ENCODE data around the gene IPPK.
"Not testable (repeated sequence)": the region's sequence is repeated elsewhere in the genome, so short reads cannot be mapped to it uniquely, and the experiment has no call there.

The IPPK gene

GRCh38 chr9:92638621-92639101 lies 31.3 kb downstream of the IPPK start:
- FAIRE-seq, result no peak
- no peak for DNase-seq (ENCODE audit: low spot score)

GRCh38 chr9:92637886-92638620 lies 31.9 kb downstream of the IPPK start:
- no peak for FAIRE-seq

GRCh38 chr9:92637326-92637725 lies 32.6 kb downstream of the IPPK start:
- FAIRE-seq, result no peak
- DNase-seq (ENCODE audit: low spot score), result no peak

More at GRCh38 chr9:92637886-92638620, 31.9 kb downstream of the IPPK start:
- no peak for DNase-seq (ENCODE audit: low spot score)

DNA sequence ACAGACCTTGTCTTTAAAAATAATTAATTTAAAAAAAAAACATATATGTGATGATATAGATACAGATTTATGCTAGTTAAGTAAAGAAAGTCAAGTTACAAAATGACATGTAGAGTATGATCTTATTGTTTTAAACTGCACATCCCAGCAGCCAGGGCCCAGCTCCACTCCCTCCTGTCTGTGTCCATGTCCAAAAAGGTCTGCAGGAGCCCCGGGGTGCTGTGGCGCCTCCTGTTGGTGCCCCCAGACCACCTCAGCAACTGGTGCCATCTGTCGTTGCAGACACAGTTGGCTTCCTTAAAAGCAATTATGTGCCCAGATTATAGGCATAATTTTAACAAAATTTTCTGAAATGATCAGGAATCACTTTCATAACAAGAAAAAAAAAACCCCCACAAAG lies 33.3 kb downstream of the IPPK start:
- FAIRE-seq, result no peak
- no peak for DNase-seq (ENCODE audit: low spot score)

DNA sequence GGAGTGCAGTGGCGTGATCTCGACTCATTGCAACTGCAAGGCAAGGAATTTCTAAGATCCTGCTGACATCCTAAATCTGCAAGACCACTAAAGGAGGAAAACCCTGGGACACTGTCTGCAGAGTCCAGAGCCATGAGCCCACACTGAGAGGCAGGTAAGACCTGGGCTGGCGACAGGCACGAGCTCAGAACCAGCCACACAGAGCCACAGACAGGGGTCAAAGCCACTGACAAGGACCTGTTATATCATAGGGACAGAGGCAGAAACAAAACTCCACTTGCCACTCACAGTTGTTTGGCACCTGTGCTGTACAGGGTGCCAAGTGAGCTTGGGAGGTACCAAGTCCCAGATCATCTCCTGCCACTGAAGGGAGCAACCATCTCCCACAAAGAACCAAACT lies 34.2 kb downstream of the IPPK start:
- no peak for DNase-seq (ENCODE audit: low spot score)
- FAIRE-seq, result no peak

DNA sequence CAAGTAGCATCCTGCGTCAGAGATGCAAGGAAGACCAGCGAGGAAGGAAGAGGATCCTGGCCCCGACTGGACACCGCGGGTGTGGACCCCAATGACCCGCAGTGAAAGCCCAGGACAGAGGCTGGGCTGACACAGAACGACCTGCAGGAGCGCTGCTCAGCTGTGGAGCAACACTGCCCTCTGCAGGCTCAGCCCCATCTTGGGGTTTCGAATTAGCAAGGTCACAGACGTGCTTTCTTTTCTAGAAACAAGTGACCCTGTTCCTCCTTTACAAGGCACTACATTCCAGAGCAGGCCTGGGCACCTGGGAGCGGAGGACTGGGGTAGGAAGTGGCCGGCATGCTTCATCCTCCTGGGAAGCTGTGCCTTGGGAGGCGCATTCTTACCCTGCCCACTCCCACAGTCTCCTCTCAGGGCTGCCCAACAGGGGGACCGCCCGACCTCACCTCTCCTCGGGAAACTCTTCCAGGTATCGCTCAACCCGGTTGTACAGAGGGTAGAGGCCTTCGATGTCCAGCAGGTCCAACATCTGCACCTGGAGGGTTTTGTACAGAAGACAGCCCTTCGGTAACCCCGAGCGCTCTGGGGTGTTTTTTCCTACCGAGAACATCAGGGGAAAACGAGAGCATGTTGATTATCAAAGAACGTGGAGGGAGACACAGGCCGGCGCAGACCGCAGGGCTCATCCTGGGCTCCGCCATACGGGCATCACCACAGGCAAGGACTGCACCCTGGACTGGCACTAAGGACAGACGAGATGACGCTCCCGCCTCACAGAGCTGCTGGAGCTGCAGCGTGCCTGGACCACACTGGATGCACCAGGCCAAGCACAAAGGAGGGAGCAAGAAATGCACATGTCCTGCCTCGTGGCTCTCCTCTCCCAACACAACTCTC lies 35.0 kb downstream of the IPPK start:
- peak; percentile 37 for DNase-seq (ENCODE audit: low spot score)
- FAIRE-seq, result no peak

GRCh38 chr9:92633614-92634278 lies 36.2 kb downstream of the IPPK start:
- FAIRE-seq, result no peak
- DNase-seq (ENCODE audit: low spot score), result no peak

DNA sequence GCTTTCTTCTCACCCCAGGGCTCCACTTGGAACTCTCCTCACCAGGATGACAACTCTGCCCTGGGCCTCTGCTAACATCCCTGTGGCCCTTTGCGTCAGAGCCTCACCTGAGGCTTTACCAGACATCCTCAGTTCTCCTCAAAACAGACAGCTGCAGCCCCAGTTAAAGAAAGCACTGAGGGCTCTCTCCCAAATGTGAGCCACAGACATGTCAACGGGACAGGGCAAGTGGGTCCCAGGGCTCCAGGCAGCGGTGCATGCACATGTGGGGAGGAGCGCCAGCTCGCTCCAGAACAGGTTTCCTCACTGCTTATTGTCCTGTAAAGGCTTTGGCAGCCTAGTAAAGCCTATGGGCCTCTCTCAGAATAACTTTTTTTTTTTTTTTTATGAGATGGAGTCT lies 37.3 kb downstream of the IPPK start:
- FAIRE-seq, result no peak
- DNase-seq (ENCODE audit: low spot score), result no peak

DNA sequence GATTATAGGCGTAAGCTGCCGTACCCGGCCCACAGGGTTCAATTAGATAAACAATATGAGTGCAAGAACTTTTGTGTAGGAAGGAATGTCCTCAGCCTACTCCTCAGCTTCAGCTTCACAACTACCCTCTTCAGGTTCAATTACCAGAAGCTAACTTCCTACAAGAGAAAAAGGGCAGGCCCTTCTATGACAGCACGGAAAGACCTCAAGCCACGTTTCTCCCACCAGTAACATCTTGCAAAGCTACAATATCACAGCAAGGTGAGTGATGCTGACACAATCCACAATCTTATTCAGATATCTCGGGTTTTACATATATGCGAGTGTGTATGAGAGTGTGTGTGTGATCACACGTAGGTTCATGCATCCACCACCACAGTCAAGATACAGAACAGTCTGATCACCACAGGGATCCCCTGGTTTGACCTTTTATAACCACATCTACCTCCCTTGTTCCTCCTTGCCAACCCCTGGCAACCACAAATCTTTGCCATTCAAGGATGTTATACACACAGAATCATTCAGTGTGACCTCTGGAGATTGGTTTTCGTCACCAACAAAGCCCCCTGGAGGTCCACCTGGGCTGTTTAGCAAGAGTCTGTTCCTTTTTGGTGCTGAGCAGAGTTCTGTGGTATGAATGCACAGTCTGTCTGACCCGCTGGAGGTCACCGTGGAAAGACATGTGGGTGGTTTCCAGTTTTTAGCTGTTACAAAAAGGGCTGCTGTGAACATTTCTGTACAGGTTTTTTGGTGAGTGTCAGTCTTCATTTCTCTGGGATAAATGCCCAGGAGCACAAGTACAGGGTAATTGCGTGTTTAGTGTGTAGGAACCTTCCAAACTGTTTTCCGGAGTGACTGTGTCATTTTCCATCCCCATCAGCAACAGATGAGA lies 38.2 kb downstream of the IPPK start:
- no peak for DNase-seq (ENCODE audit: low spot score)
- no peak for FAIRE-seq

- DNase-seq (ENCODE audit: low spot score) (no peak), FAIRE-seq (no peak)
Measured at GRCh38 chr9:92627651-92628050, 42.3 kb downstream of the IPPK start.

GRCh38 chr9:92626484-92626883 lies 43.4 kb downstream of the IPPK start:
- DNase-seq (ENCODE audit: low spot score) (no peak), FAIRE-seq (no peak)

- DNase-seq (ENCODE audit: low spot score); FAIRE-seq: not testable (repeated sequence)
Measured at GRCh38 chr9:92623936-92624335, 46.0 kb downstream of the IPPK start.

GRCh38 chr9:92620845-92621244 lies 49.1 kb downstream of the IPPK start:
- DNase-seq (ENCODE audit: low spot score) (no peak), FAIRE-seq (no peak)

GRCh38 chr9:92619601-92620300 lies 50.2 kb downstream of the IPPK start:
- DNase-seq (ENCODE audit: low spot score) (no peak), FAIRE-seq (no peak)

- FAIRE-seq (no peak), DNase-seq (ENCODE audit: low spot score) (no peak)
Measured at GRCh38 chr9:92618633-92619225, 51.2 kb downstream of the IPPK start.

DNA sequence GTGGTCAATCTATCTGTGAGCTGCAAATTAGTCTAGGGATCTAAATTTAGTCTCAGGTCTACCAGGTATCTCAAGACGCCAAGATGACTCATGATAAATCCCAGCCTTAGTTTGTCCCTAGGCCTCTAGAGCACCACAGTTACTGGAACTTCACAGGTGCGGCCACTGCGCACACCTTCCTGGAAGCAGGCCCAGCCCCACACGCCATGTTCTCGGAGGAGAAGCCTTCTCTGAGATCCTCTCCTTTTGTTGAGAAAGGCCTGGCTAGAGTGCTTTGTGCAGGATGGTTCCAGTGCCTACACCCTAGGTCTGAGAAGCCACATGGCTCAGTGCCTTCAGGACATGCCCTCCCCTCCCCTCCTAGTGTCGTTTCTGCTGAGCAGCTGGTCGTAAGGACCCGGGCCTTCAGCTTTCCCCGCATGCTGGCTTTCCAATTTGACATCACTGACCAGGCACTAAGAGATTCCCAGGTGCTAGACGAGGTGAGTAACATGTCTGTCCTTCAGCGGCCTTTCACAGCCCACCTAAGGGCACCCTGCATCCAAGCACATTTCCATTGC lies 51.9 kb downstream of the IPPK start:
- FAIRE-seq, result no peak
- no peak for DNase-seq (ENCODE audit: low spot score)

DNA sequence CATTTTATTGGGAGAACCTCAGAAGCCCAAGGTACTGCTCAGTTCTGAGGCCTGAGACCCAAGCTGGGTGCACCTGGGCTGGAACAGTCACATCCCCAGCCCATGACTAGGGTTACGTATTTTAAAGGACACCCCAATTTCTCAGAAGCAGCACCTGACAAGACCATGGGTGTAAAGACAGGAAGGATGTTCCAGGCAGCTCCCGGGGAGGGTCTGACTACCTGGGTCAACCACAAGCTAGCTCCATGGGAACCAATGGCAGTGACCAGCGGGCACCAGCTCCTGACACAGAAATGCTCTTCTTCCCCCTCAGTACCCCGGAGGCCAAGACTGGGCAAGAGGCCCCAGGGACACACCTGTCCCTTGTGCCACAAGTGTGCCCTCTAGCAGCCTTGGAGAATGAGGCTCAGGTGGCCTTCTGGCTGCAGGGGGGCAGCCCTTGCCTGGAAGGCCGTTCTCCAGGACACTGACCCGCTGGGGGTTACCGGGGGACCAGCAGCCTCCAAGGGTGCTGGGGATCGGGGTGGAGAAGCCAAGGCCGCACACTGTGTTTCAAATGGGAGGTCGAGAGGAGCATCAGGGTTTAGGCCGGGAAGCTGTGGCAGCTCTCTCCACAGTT lies 52.6 kb downstream of the IPPK start:
- no peak for FAIRE-seq
- no peak for DNase-seq (ENCODE audit: low spot score)

- DNase-seq (ENCODE audit: low spot score) (no peak), FAIRE-seq (no peak)
Measured at GRCh38 chr9:92616655-92617111, 53.2 kb downstream of the IPPK start.

DNA sequence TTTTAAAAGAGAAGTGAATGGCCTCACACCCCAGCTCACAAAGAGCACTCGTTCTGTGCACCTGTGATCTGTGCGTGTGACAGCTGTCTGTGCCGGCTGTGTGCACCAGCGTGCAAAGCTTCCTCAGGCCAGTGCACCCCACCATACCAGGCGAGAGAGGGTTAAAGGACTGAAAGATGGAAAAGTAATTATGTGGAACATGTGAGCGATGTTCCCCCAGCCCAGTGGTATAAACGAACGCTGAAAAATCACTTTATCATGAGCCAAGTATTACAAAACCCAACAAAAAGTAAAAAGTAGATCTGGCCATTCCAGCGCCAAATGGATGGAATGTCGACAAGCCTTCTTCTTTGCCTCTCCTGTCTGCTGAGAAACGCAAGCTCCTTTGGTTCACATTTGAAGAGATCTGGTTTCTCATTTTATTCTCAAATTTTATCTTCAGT lies 53.7 kb downstream of the IPPK start:
- DNase-seq (ENCODE audit: low spot score), result no peak
- FAIRE-seq, result no peak

All from RCC 7860 (cell line).